H1 (cell line): ENCODE results near the gene HBA2. TPM values are rescaled to one million over a fixed set of nuclear protein-coding genes. Genes with fewer than 3 reads are reported as not detected.

Experiments
- CTCF ChIA-PET: fragments of 300-600 bp; sonication (Branson Sonifier 250); formaldehyde crosslinking; loops from one replicate; lab custom pipeline; 2021; ENCODE audit not compliant: partially characterized antibody; lab: Charles Lee
- POLR2A ChIA-PET: fragments of 300-600 bp; sonication (Branson Sonifier 250); formaldehyde crosslinking; loops from one replicate; lab custom pipeline; 2021; ENCODE audit warnings: inconsistent platforms; ENCODE audit not compliant: partially characterized antibody; lab: Charles Lee
- DNase-seq, 2 experiments: peaks; one replicate each; pipeline versions ENCODE4 v3.0.0 to v3.0.0-alpha.2; 2010 to 2022; ENCODE audit warnings: low spot score in 2 of 2, low read depth in 1 of 2, mixed read lengths in 1 of 2
- FAIRE-seq: peaks from 2 replicates; lab custom pipeline; 2011; peaks lifted over from hg19 to GRCh38; lab: Jason Lieb, UNC
- H2AFZ ChIP-seq: 2 replicates; pipeline ENCODE4 v1.8.1; 2012; ENCODE audit warnings: low read length, inconsistent platforms
- H2AK5ac ChIP-seq: 2 replicates; pipeline ENCODE4 v1.6.1; 2013; ENCODE audit warnings: low read depth, low read length
- H2BK120ac ChIP-seq: replicated peaks from 2 replicates; pipeline ENCODE3; 2013; ENCODE audit warnings: low read depth, low read length, inconsistent platforms
- H2BK12ac ChIP-seq: 2 replicates; pipeline ENCODE4 v1.6.1; 2013; ENCODE audit warnings: low read depth, low read length
- H2BK15ac ChIP-seq: 2 replicates; pipeline ENCODE4 v1.6.1; 2013; ENCODE audit warnings: low read length
- H2BK20ac ChIP-seq: 2 replicates; pipeline ENCODE4 v1.6.1; 2013; ENCODE audit warnings: low read length
- H2BK5ac ChIP-seq: 2 replicates; pipeline ENCODE4 v1.6.1; 2013; ENCODE audit warnings: low read depth, low read length
- H3K14ac ChIP-seq: 2 replicates; pipeline ENCODE4 v1.6.1; 2013; ENCODE audit warnings: inconsistent platforms; ENCODE audit not compliant: insufficient read length
- H3K18ac ChIP-seq: 2 replicates; pipeline ENCODE4 v1.6.1; 2013; ENCODE audit warnings: low read length; ENCODE audit errors: extremely low read depth
- H3K23ac ChIP-seq: 2 replicates; pipeline ENCODE4 v1.6.1; 2013; ENCODE audit warnings: inconsistent platforms; ENCODE audit not compliant: insufficient read length
- H3K23me2 ChIP-seq: 2 replicates; pipeline ENCODE4 v1.6.1; 2013; ENCODE audit warnings: low read depth, low read length
- H3K27ac ChIP-seq: 2 replicates; pipeline ENCODE4 v1.6.1; 2011; ENCODE audit warnings: low read depth, low read length, inconsistent platforms
- H3K27me3 ChIP-seq, 4 experiments: replicated peaks in 1 of 4; 1 replicate in 1 of 4; 2 replicates in 3 of 4; pipeline versions ENCODE4 v1.6.1 to v1.8.1; 2011 to 2013; ENCODE audit warnings: low read length in 3 of 4, mild to moderate bottlenecking in 3 of 4, inconsistent platforms in 2 of 4, mixed read lengths in 2 of 4, moderate library complexity in 1 of 4; ENCODE audit not compliant: control insufficient read depth in 3 of 4, insufficient read depth in 3 of 4; ENCODE audit errors: extremely low read depth in 1 of 4
- H3K36me3 ChIP-seq, 4 experiments: 2 replicates each; pipeline versions ENCODE4 v1.6.1 to v1.8.1; 2011 to 2013; ENCODE audit warnings: mild to moderate bottlenecking in 4 of 4, low read length in 3 of 4, moderate library complexity in 2 of 4, control low read depth in 1 of 4, inconsistent platforms in 1 of 4; ENCODE audit not compliant: insufficient read depth in 4 of 4, control insufficient read depth in 2 of 4
- H3K4ac ChIP-seq: replicated peaks from 2 replicates; pipeline ENCODE3; 2013; ENCODE audit warnings: low read length, low read depth, mixed read lengths, inconsistent platforms; ENCODE audit not compliant: insufficient read length
- H3K4me1 ChIP-seq, 4 experiments: replicated peaks in 1 of 4; 1 replicate in 1 of 4; 2 replicates in 3 of 4; pipeline versions ENCODE4 v1.6.1 to v1.8.1; 2011 to 2013; ENCODE audit warnings: low read length in 3 of 4, inconsistent platforms in 2 of 4, mixed read lengths in 1 of 4; ENCODE audit not compliant: insufficient read depth in 4 of 4, control insufficient read depth in 3 of 4
- H3K4me2 ChIP-seq, 2 experiments: 2 replicates each; pipeline versions ENCODE4 v1.6.1 to v1.8.1; 2011 to 2013; ENCODE audit warnings: low read depth in 2 of 2, low read length in 2 of 2, control low read depth in 1 of 2, inconsistent platforms in 1 of 2, mild to moderate bottlenecking in 1 of 2; ENCODE audit not compliant: insufficient read depth in 1 of 2
- H3K4me3 ChIP-seq, 4 experiments: fragments of 200-600, 300-600 bp in 1 of 4; sonication (generic), shearing (Covaris generic), sonication (Bioruptor Twin) in 1 of 4; 2 replicates each; pipeline versions ENCODE4 v1.5.1 to v1.8.1; 2011 to 2016; ENCODE audit warnings: low read length in 4 of 4, low read depth in 3 of 4, control low read depth in 2 of 4, inconsistent platforms in 2 of 4, mild to moderate bottlenecking in 2 of 4, mixed read lengths in 1 of 4, moderate library complexity in 1 of 4; ENCODE audit not compliant: insufficient read depth in 2 of 4; ENCODE audit errors: extremely low read depth in 1 of 4
- H3K56ac ChIP-seq: replicated peaks from 2 replicates; pipeline ENCODE3; 2013; ENCODE audit warnings: low read depth, mild to moderate bottlenecking, mixed read lengths, low read length, inconsistent platforms; ENCODE audit not compliant: insufficient read length
- H3K79me1 ChIP-seq: 2 replicates; pipeline ENCODE4 v1.6.1; 2013; ENCODE audit warnings: low read depth, low read length, control low read depth
- H3K79me2 ChIP-seq, 2 experiments: 2 replicates each; pipeline versions ENCODE4 v1.6.1 to v1.8.1; 2012 to 2013; ENCODE audit warnings: low read length in 2 of 2, mild to moderate bottlenecking in 2 of 2, inconsistent platforms in 1 of 2; ENCODE audit not compliant: insufficient read depth in 2 of 2, control insufficient read depth in 1 of 2
- H3K9ac ChIP-seq, 4 experiments: replicated peaks in 1 of 4; 1 replicate in 1 of 4; 2 replicates in 3 of 4; pipeline versions ENCODE4 v1.6.1 to v1.8.1; 2011 to 2013; ENCODE audit warnings: low read depth in 3 of 4, low read length in 3 of 4, control low read depth in 2 of 4, mild to moderate bottlenecking in 2 of 4, moderate library complexity in 2 of 4, inconsistent platforms in 1 of 4; ENCODE audit errors: extremely low read depth in 1 of 4
- H3K9me3 ChIP-seq, 2 experiments: 2 replicates each; pipeline versions ENCODE4 v1.6.1 to v1.8.1; 2012 to 2013; ENCODE audit warnings: mild to moderate bottlenecking in 2 of 2, moderate library complexity in 2 of 2, control low read depth in 1 of 2, inconsistent platforms in 1 of 2, low read depth in 1 of 2, low read length in 1 of 2, mixed read lengths in 1 of 2; ENCODE audit not compliant: insufficient read depth in 2 of 2
- H4K20me1 ChIP-seq, 2 experiments: replicated peaks in 1 of 2; 2 replicates each; pipeline versions ENCODE3 to v1.8.1; 2011 to 2013; ENCODE audit warnings: inconsistent platforms in 2 of 2, low read length in 2 of 2, mild to moderate bottlenecking in 1 of 2; ENCODE audit not compliant: insufficient read depth in 2 of 2, control insufficient read depth in 1 of 2
- H4K5ac ChIP-seq: 2 replicates; pipeline ENCODE4 v1.6.1; 2013; ENCODE audit warnings: low read length, low read depth, mixed read lengths, inconsistent platforms; ENCODE audit not compliant: insufficient read length
- H4K8ac ChIP-seq: 2 replicates; pipeline ENCODE4 v1.8.0; 2013; ENCODE audit warnings: mild to moderate bottlenecking, moderate library complexity, low read length, inconsistent platforms; ENCODE audit not compliant: insufficient read depth; ENCODE audit errors: extremely low read depth
- H4K91ac ChIP-seq: replicated peaks from 2 replicates; pipeline ENCODE3; 2013; ENCODE audit warnings: low read length, mixed read lengths, inconsistent platforms; ENCODE audit not compliant: insufficient read length
- CBX5 ChIP-seq: fragments of 300-800, 300-1000 bp; sonication (generic); IDR thresholded peaks from 2 replicates; pipeline ENCODE4 v1.7.1; 2016; ENCODE audit warnings: antibody characterized with exemption, low read length, low read depth
- CEBPB ChIP-seq: IDR thresholded peaks from 2 replicates; pipeline ENCODE4 v1.6.1; 2012; ENCODE audit warnings: low read depth, low read length
- CHD2 ChIP-seq: IDR thresholded peaks from 2 replicates; pipeline ENCODE4 v1.6.1; 2012; ENCODE audit warnings: low read length, improper control_type of control experiment
- FOSL1 ChIP-seq: IDR thresholded peaks from 2 replicates; pipeline ENCODE4 v1.6.1; 2011; ENCODE audit warnings: mild to moderate bottlenecking, low read depth, low read length, moderate library complexity; ENCODE audit not compliant: insufficient read depth
- JUND ChIP-seq: IDR thresholded peaks from 2 replicates; pipeline ENCODE4 v1.6.1; 2011; ENCODE audit warnings: mild to moderate bottlenecking, improper control_type of control experiment, low read length
- MAFK ChIP-seq: IDR thresholded peaks from 2 replicates; pipeline ENCODE4 v1.6.1; 2012; ENCODE audit warnings: low read depth, mild to moderate bottlenecking, improper control_type of control experiment, low read length
- RNF2 ChIP-seq: fragments of 200-900, 300-1000 bp; sonication (generic); IDR thresholded peaks from 2 replicates; pipeline ENCODE4 v1.7.1; 2016; ENCODE audit warnings: borderline replicate concordance, low read depth, mild to moderate bottlenecking, antibody characterized with exemption, low read length; ENCODE audit not compliant: poor library complexity, severe bottlenecking; ENCODE audit errors: missing control alignments
- SRF ChIP-seq: IDR thresholded peaks from 2 replicates; pipeline ENCODE4 v1.6.1; 2011; ENCODE audit warnings: mild to moderate bottlenecking, low read depth, low read length, moderate library complexity
- WGBS, 2 experiments: shearing (Covaris generic) in 1 of 2; methylation state at CpG; one replicate each; pipeline versions ENCODE4 v1.1.6 to v1.1.7; 2013 to 2015; ENCODE audit warnings: low lambda C conversion rate in 2 of 2, mixed read lengths in 2 of 2, inconsistent platforms in 1 of 2, low coverage in 1 of 2, missing lambda C conversion rate in 1 of 2; ENCODE audit not compliant: insufficient replicate concordance in 2 of 2, insufficient coverage in 1 of 2, insufficient read length in 1 of 2; ENCODE audit errors: extremely low coverage in 1 of 2, missing lambda C conversion rate in 1 of 2; 5-methylcytosine and 5-hydroxymethylcytosine counted together
- polyA plus RNA-seq, 7 experiments: library from polyadenylated mRNA; depleted of rRNA in 3 of 7; stranded (reverse) in 5 of 7; unstranded in 2 of 7; fragments of >200 nt in 5 of 7; fragments of 200-250 nt in 2 of 7; gene quantifications; 1 replicate in 5 of 7; 2 replicates in 1 of 7; 4 replicates in 1 of 7; pipeline versions ENCODE4 v1.2.1 to v1.2.3, GENCODE V29; 2011 to 2013; ENCODE audit warnings: missing spikeins in 2 of 7, mixed read lengths in 2 of 7
- total RNA-seq: library from RNA; stranded (reverse); fragmentation: NEBNext Ultra II Directional; extraction: Animal tissue kit (Norgen Biotek cat#: 25700); gene quantifications from 2 replicates; pipeline ENCODE4 v1.2.1, GENCODE V29; 2021

HBA2 gene
- total and polyA plus RNA-seq, 2 of the 8 experiments (the other 6 are each of a cell fraction or from before 2014, with no cell fraction given) = 6.1 TPM; not detected in 1

GRCh38 chr16:194516-194915 is 21.8 kb downstream of the HBA2 start:
- H4K91ac ChIP-seq = no peak overlapping the region
- H3K79me1 ChIP-seq = peaks cover 4% of the 10 kb centered on the region; the same call in 1 of the 2 replicates
- no peak overlapping the region for H3K4ac ChIP-seq
- WGBS, 2 experiments = 93% methylated on average over 6 of the region's 6 CpGs; no CpG with 5 or more reads in 1 of the 2 experiments
- no peaks in the 10 kb centered on the region for H3K4me1 ChIP-seq
- FAIRE-seq (no peak), DNase-seq (no peak)
- H3K9ac ChIP-seq = no peak overlapping the region
- H2AK5ac ChIP-seq = no peak overlapping the region
- no peak overlapping the region for H2BK5ac ChIP-seq
- H2BK120ac ChIP-seq = no peak overlapping the region
- no peak overlapping the region for H4K8ac ChIP-seq
- H3K23me2 ChIP-seq = no peaks in the 10 kb centered on the region
- no peak overlapping the region for H2BK15ac ChIP-seq
- H3K36me3 ChIP-seq = peaks cover 41 to 94% (median 72%) of the 10 kb centered on the region in 4 experiments
- no peak overlapping the region for H3K56ac ChIP-seq
- H3K4me2 ChIP-seq = no peak overlapping the region
- H3K9me3 ChIP-seq = no peaks in the 10 kb centered on the region
- no peak overlapping the region for H3K23ac ChIP-seq
- H3K27me3 ChIP-seq = no peaks in the 10 kb centered on the region
- H3K27ac ChIP-seq = no peak overlapping the region
- H3K14ac ChIP-seq = no peak overlapping the region
- no peak overlapping the region for H2BK20ac ChIP-seq
- POLR2A ChIA-PET = interaction anchor here (34.3 kb wide), 1 partner anchor 31 kb away, joined by 348 read pairs; the partner anchor contains the start of gene LUC7L
- no peak overlapping the region for H3K18ac ChIP-seq
- no peaks in the 10 kb centered on the region; a peak in 1 of 4 replicates for H3K79me2 ChIP-seq
- no peak overlapping the region for H4K5ac ChIP-seq
- H2BK12ac ChIP-seq = no peak overlapping the region
- H3K4me3 ChIP-seq = no peak overlapping the region
- peaks cover 2 to 21% of the 10 kb centered on the region in 2 experiments for H4K20me1 ChIP-seq
- no peak overlapping the region for H2AFZ ChIP-seq
- TF ChIP-seq JUND (no peak), SRF (no peak), CEBPB (no peak), MAFK (no peak), RNF2 (no peak), CBX5 (no peak), CHD2 (no peak), FOSL1 (no peak)
- CTCF ChIA-PET = interaction anchor here (0.6 kb wide), 1 partner anchor 98 kb away, joined by 3 read pairs; no protein-coding TSS in a partner anchor
